Testis (tissue), 2 donors: Measurements from ENCODE around the gene KLC3.

ENCODE experiments used
- CTCF ChIP-seq, 3 experiments: fragments of 450-650 bp in 2 of 3; fragments of 200-600 bp in 1 of 3; sonication (generic) in 1 of 3; IDR thresholded peaks; one replicate each; pipeline ENCODE4 v1.5.1; 2016 to 2019; ENCODE audit warnings: antibody characterized with exemption in 3 of 3, mild to moderate bottlenecking in 2 of 3, moderate library complexity in 1 of 3
- POLR2A ChIP-seq: fragments of 450-650 bp; IDR thresholded peaks from one replicate; pipeline ENCODE4 v1.6.1; 2017; ENCODE audit warnings: antibody characterized with exemption, mild to moderate bottlenecking, moderate library complexity

- TF ChIP-seq CTCF (IDR thresholded peaks at IDR 0.05) (no peak), POLR2A (no peak)
Measured at GRCh38 chr19:45346449-45346848, 5.9 kb downstream of the KLC3 start.
